Right lobe of liver (tissue), 6 donors: ENCODE data around the gene ST6GALNAC5. TPM values are rescaled to one million over a fixed set of nuclear protein-coding genes. Genes with fewer than 3 reads are reported as not detected.
A peak's percentile ranks its signal among the peaks of the same experiment; 100 is the strongest.

ENCODE experiments used
- ATAC-seq, 4 donors: fragments of 200-7000 bp; cut with Tn5 transposase; one replicate each; pipeline ENCODE4 v1.9.1; 2020; ENCODE audit warnings: mild to moderate bottlenecking in 4 of 4, moderate library complexity in 4 of 4
- DNase-seq, 3 donors: peaks; one replicate each; pipeline ENCODE4 v3.0.0-alpha.2; 2020
- H3K27ac ChIP-seq, 3 donors: fragments of 200-600 bp; one replicate each; pipeline ENCODE4 v1.8.0; 2022
- H3K27me3 ChIP-seq, 2 donors: fragments of 200-600 bp; one replicate each; pipeline ENCODE4 v1.8.0; 2022
- H3K36me3 ChIP-seq, 4 donors: fragments of 200-600 bp; sonication (generic) in 1 of 4; one replicate each; pipeline versions ENCODE4 v1.5.1 to v1.8.0; 2017 to 2022; ENCODE audit warnings: control low read depth in 1 of 4
- H3K4me1 ChIP-seq, 4 donors: fragments of 200-600 bp; sonication (generic) in 1 of 4; one replicate each; pipeline versions ENCODE4 v1.5.1 to v1.8.0; 2017 to 2022; ENCODE audit warnings: control low read depth in 1 of 4
- H3K4me3 ChIP-seq, 3 donors: fragments of 200-600 bp; one replicate each; pipeline ENCODE4 v1.8.0; 2022
- H3K9me3 ChIP-seq, 4 donors: fragments of 200-600 bp; sonication (generic) in 1 of 4; one replicate each; pipeline versions ENCODE4 v1.5.1 to v1.8.0; 2017 to 2022; ENCODE audit warnings: control low read depth in 1 of 4
- POLR2A ChIP-seq: fragments of 450-650 bp; IDR thresholded peaks from one replicate; pipeline ENCODE4 v1.6.1; 2017; ENCODE audit warnings: antibody characterized with exemption, mild to moderate bottlenecking
- WGBS: methylation state at CpG from one replicate; pipeline ENCODE4 v1.1.6; 2018; ENCODE audit warnings: low coverage, low lambda C conversion rate; ENCODE audit not compliant: insufficient coverage; ENCODE audit errors: missing lambda C conversion rate; 5-methylcytosine and 5-hydroxymethylcytosine counted together
- intact Hi-C, 2 donors: fragments of 100-400 bp; cut with DNase I; formaldehyde crosslinking; loops; one replicate each; pipeline versions ENCODE4 v1.11.2 to v1.14.1; 2022
- total RNA-seq, 6 experiments: library from RNA; depleted of rRNA in 2 of 6; stranded (reverse); fragments of >200 nt in 2 of 6; fragmentation: NEBNext Ultra II Directional in 3 of 6; extraction: Animal tissue kit (Norgen Biotek cat#: 25700) in 3 of 6; gene quantifications; one replicate each; pipeline versions ENCODE4 v1.1.0 to v1.2.4, GENCODE V29; 2016 to 2023
- TF ChIP-seq, protein P1 (sequence below), 4 donors: fragments of 200-600 bp in 3 of 4; fragments of 450-650 bp in 1 of 4; IDR thresholded peaks; one replicate each; pipeline versions ENCODE4 v1.5.1 to v1.8.0; 2016 to 2022; ENCODE audit warnings: antibody characterized with exemption in 4 of 4, mild to moderate bottlenecking in 2 of 4
- donor health status: DM: no; HTN: yes; CAD: no.
- donor health status: DM: no; HTN: no; CAD: no.
- donor health status: DM: no; HTN: no; CAD: no.
- donor health status: DM: no; HTN: yes; CAD: no.
- donor health status: DM: no; HTN: yes; CAD: no.

The ST6GALNAC5 gene
- total RNA-seq, 6 experiments from 2014 or later: not detected

DNA sequence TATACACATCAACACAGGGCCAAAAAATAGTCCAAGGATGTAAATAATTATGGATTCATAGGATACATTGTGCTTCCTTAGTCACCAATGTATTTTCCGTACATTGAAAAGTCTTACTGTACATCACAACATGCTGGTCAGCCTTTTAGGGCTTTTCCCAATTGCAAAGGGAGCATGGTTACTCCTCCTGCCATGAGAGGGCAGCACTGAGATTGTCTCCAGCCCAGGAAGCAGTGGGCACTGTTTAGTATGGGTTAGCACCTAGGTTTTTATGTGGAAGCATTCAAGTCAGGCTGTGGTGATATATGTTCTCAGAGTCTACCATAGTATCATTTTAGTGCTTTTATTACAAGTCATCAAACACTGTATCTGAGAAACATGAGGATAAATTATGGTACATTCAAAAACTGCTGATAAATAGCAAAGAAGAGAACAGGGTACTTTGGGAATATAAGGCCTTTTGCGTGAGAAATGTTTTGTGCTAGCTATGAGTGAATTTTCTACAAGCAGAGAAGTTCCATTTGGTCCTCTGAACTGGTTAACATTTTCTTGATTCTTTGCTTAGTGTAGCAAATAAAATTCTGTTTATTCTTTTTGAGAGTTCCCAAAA lies 34.0 kb downstream of the ST6GALNAC5 start:
- intact Hi-C loops: no loop called here
- no peak for TF ChIP-seq POLR2A
- TF ChIP-seq, protein P1, sequence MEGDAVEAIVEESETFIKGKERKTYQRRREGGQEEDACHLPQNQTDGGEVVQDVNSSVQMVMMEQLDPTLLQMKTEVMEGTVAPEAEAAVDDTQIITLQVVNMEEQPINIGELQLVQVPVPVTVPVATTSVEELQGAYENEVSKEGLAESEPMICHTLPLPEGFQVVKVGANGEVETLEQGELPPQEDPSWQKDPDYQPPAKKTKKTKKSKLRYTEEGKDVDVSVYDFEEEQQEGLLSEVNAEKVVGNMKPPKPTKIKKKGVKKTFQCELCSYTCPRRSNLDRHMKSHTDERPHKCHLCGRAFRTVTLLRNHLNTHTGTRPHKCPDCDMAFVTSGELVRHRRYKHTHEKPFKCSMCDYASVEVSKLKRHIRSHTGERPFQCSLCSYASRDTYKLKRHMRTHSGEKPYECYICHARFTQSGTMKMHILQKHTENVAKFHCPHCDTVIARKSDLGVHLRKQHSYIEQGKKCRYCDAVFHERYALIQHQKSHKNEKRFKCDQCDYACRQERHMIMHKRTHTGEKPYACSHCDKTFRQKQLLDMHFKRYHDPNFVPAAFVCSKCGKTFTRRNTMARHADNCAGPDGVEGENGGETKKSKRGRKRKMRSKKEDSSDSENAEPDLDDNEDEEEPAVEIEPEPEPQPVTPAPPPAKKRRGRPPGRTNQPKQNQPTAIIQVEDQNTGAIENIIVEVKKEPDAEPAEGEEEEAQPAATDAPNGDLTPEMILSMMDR (IDR thresholded peaks at IDR 0.05): peak; percentile 51 to 79 (median 65)
- Histone ChIP-seq H3K27me3 (no peaks in the 10 kb centered on the region), H3K27ac (no peak overlapping the region), H3K4me3 (no peak overlapping the region), H3K4me1 (no peaks in the 10 kb centered on the region), H3K9me3 (no peaks in the 10 kb centered on the region), H3K36me3 (no peaks in the 10 kb centered on the region)
- peak in 1 of 3 donors; percentile 58 for DNase-seq
- ATAC-seq: peak; percentile 81 to 94 (median 82)
- WGBS: 64% methylated on average over 2 of the region's 2 CpGs

GRCh38 chr1:76905876-76906595 lies 38.8 kb downstream of the ST6GALNAC5 start:
- WGBS: 45% methylated on average over 4 of the region's 4 CpGs
- no peaks in the 10 kb centered on the region for H3K27me3 ChIP-seq
- ATAC-seq (no peak), DNase-seq (no peak)
- H3K4me1 ChIP-seq: no peaks in the 10 kb centered on the region
- no peaks in the 10 kb centered on the region for H3K36me3 ChIP-seq
- H3K4me3 ChIP-seq: no peak overlapping the region
- TF ChIP-seq POLR2A: no peak
- TF ChIP-seq, protein P1 (IDR thresholded peaks at IDR 0.05): no peak
- H3K9me3 ChIP-seq: no peaks in the 10 kb centered on the region
- H3K27ac ChIP-seq: no peak overlapping the region
- intact Hi-C loops: no loop called here

GRCh38 chr1:76909311-76909710 lies 42.0 kb downstream of the ST6GALNAC5 start:
- 17% methylated on average over 1 of the region's 1 CpG for WGBS
- H3K4me1 ChIP-seq: no peaks in the 10 kb centered on the region
- no peak for DNase-seq
- no peak overlapping the region for H3K27ac ChIP-seq
- H3K27me3 ChIP-seq: no peaks in the 10 kb centered on the region
- TF ChIP-seq, protein P1 (IDR thresholded peaks at IDR 0.05): no peak
- no peak for TF ChIP-seq POLR2A
- no peak overlapping the region for H3K4me3 ChIP-seq
- no peaks in the 10 kb centered on the region for H3K36me3 ChIP-seq
- intact Hi-C loops: no loop called here
- H3K9me3 ChIP-seq: no peaks in the 10 kb centered on the region
- ATAC-seq: no peak

DNA sequence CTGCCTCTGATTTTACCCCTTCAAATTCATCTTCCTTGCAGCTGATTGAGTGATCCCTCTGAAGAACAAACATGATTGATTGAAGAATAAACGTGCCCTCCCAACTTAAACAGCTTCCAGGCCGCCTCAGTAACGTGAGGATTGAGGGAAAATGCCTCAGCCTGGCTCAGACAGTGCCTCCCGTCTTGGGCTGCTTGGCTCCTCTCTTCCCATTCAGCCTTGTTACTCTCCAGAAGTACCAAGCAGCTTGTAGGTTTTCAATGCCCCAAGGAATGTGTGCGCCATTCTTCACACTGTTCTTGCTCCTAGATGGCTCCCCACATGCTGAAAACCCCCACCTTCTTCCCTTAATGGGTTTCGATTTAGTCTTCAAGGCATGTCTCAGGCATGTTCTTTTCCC lies 51.8 kb downstream of the ST6GALNAC5 start:
- ATAC-seq: no peak
- intact Hi-C loops: no loop called here
- 36% methylated on average over 5 of the region's 6 CpGs for WGBS

More for the DNA sequence above, 51.8 kb downstream of the ST6GALNAC5 start:
- TF ChIP-seq, protein P1 (IDR thresholded peaks at IDR 0.05): no peak
- TF ChIP-seq POLR2A: no peak
- Histone ChIP-seq H3K4me1 (no peaks in the 10 kb centered on the region), H3K27me3 (no peaks in the 10 kb centered on the region), H3K9me3 (no peaks in the 10 kb centered on the region), H3K4me3 (no peak overlapping the region), H3K36me3 (no peaks in the 10 kb centered on the region), H3K27ac (no peak overlapping the region)
- DNase-seq: no peak
